GM21528 (cell line): Measurements from ENCODE around the gene GKN2.

Source experiments
- ATAC-seq: cut with Tn5 transposase; IDR thresholded peaks from one replicate; pipeline ENCODE4 v1.9.1; 2021; ENCODE audit warnings: mild to moderate bottlenecking, moderate library complexity; ENCODE audit not compliant: unreplicated experiment, low FRiP score

Gene GKN2

GRCh38 chr2:68925295-68925896 is 27.3 kb downstream of the GKN2 start:
- ATAC-seq, result peak; percentile 55

- ATAC-seq, result no peak
Measured at GRCh38 chr2:68921646-68922045, 31.0 kb downstream of the GKN2 start.

GRCh38 chr2:68920481-68921170 is 32.1 kb downstream of the GKN2 start:
- no peak for ATAC-seq

- ATAC-seq, result no peak
Measured at GRCh38 chr2:68918497-68918896, 34.2 kb downstream of the GKN2 start.

GRCh38 chr2:68917034-68917718 is 35.5 kb downstream of the GKN2 start:
- ATAC-seq, result no peak

- no peak for ATAC-seq
Measured at GRCh38 chr2:68916226-68916625, 36.5 kb downstream of the GKN2 start.

GRCh38 chr2:68915393-68915792 is 37.3 kb downstream of the GKN2 start:
- no peak for ATAC-seq

GRCh38 chr2:68913359-68913758 is 39.3 kb downstream of the GKN2 start:
- no peak for ATAC-seq

GRCh38 chr2:68912732-68913131 is 40.0 kb downstream of the GKN2 start:
- no peak for ATAC-seq

GRCh38 chr2:68912111-68912510 is 40.6 kb downstream of the GKN2 start:
- ATAC-seq, result no peak

- ATAC-seq, result no peak
Measured at GRCh38 chr2:68911709-68912108, 41.0 kb downstream of the GKN2 start.

- ATAC-seq, result no peak
Measured at GRCh38 chr2:68911246-68911645, 41.4 kb downstream of the GKN2 start.

GRCh38 chr2:68909793-68910674 is 42.7 kb downstream of the GKN2 start:
- no peak for ATAC-seq

- peak; percentile 95 for ATAC-seq
Measured at GRCh38 chr2:68908392-68908970, 44.2 kb downstream of the GKN2 start.

GRCh38 chr2:68907920-68908253 is 44.8 kb downstream of the GKN2 start:
- peak; percentile 42 for ATAC-seq

GRCh38 chr2:68907232-68907919 is 45.3 kb downstream of the GKN2 start:
- no peak for ATAC-seq

GRCh38 chr2:68906716-68907115 is 46.0 kb downstream of the GKN2 start:
- no peak for ATAC-seq

- no peak for ATAC-seq
Measured at GRCh38 chr2:68905116-68905515, 47.6 kb downstream of the GKN2 start.

- ATAC-seq, result no peak
Measured at GRCh38 chr2:68901561-68901960, 51.1 kb downstream of the GKN2 start.

- ATAC-seq, result no peak
Measured at GRCh38 chr2:68901199-68901514, 51.5 kb downstream of the GKN2 start.
